Measurements from ENCODE around the gene AKAP13.

AKAP13 gene

GRCh38 chr15:85600001-85600400, 219.6 kb downstream of the AKAP13 start:
- DNase-seq (ENCODE audit: extremely low read depth, low read depth), result no peak
- no peak overlapping the region for H3K4me3 ChIP-seq (replicated peaks; ENCODE audit: low read depth, low read length)
- no peak for TF ChIP-seq CTCF (IDR thresholded peaks at IDR 0.05; ENCODE audit: low read depth, low read length, missing control alignments)

GRCh38 chr15:85603160-85603559, 222.8 kb downstream of the AKAP13 start:
- no peak overlapping the region for H3K4me3 ChIP-seq (replicated peaks; ENCODE audit: low read depth, low read length)
- DNase-seq (ENCODE audit: extremely low read depth, low read depth), result no peak
- TF ChIP-seq CTCF (IDR thresholded peaks at IDR 0.05; ENCODE audit: low read depth, low read length, missing control alignments), result no peak

DNA sequence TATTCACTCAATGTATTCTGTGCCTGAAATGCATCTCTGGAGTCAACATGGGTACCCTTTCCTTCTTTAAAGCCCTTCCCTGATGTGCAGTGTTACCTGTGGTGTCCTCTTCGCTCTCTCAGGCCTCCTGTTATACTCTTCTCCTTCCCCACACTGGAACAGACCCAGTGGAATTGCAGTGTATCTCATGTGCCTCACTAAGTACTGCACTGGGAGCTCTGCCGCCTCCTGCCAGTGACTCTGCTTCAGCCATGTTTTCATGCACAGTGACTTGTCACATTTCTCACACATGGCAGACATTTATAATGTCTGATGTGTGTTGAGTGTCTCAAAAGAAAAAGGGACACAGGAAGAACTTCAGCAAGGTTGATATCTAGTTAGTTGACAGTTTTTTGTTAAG, 223.3 kb downstream of the AKAP13 start:
- no peak for TF ChIP-seq CTCF (IDR thresholded peaks at IDR 0.05; ENCODE audit: low read depth, low read length, missing control alignments)
- DNase-seq (ENCODE audit: extremely low read depth, low read depth), result no peak

DNA sequence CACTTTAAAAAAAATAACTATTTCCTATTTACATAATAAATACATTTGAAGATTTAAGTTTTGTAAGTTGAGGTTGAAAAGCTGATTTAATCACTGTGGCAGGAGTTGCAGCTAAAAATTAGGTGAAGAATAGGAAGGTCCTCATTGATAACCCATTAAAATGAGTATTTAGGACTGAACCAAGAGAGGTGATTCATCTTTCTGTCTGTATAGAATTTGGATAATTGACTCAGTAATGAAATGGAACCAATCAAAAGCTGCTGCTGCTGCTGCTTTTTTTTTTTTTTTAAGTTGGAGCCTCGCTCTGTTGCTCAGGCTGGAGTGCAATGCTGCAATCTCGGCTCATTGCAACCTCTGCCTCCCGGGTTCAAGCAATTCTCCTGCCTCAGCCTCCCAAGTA, 223.8 kb downstream of the AKAP13 start:
- no peak for TF ChIP-seq CTCF (IDR thresholded peaks at IDR 0.05; ENCODE audit: low read depth, low read length, missing control alignments)
- H3K4me3 ChIP-seq (replicated peaks; ENCODE audit: low read depth, low read length), result no peak overlapping the region
- DNase-seq (ENCODE audit: extremely low read depth, low read depth), result no peak

More for the DNA sequence above, 223.3 kb downstream of the AKAP13 start:
- H3K4me3 ChIP-seq (replicated peaks; ENCODE audit: low read depth, low read length), result no peak overlapping the region

DNA sequence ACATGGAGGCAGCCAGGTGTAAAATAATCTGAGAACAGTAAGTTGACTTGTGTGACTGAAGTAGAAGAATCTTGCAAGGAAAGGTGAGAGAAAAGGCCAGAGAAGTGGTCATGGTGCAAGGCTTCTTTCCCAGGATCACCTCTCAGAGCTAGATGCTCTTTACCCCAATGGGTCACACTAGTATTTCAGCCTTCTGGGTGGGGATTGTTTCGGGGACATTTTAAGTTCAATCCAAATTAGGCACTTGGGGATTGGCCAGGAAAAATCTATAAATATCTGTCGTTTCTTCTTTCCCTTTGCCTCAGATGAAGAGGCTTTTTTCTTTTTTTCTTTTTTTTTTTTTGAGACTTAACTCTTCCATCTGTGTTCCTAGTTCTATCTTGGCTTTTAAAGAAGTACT, 226.3 kb downstream of the AKAP13 start:
- TF ChIP-seq CTCF (IDR thresholded peaks at IDR 0.05; ENCODE audit: low read depth, low read length, missing control alignments), result no peak
- H3K4me3 ChIP-seq (replicated peaks; ENCODE audit: low read depth, low read length), result no peak overlapping the region
- no peak for DNase-seq (ENCODE audit: extremely low read depth, low read depth)

GRCh38 chr15:85607141-85607806, 226.9 kb downstream of the AKAP13 start:
- no peak overlapping the region for H3K4me3 ChIP-seq (replicated peaks; ENCODE audit: low read depth, low read length)
- DNase-seq (ENCODE audit: extremely low read depth, low read depth), result no peak
- TF ChIP-seq CTCF (IDR thresholded peaks at IDR 0.05; ENCODE audit: low read depth, low read length, missing control alignments), result no peak

DNA sequence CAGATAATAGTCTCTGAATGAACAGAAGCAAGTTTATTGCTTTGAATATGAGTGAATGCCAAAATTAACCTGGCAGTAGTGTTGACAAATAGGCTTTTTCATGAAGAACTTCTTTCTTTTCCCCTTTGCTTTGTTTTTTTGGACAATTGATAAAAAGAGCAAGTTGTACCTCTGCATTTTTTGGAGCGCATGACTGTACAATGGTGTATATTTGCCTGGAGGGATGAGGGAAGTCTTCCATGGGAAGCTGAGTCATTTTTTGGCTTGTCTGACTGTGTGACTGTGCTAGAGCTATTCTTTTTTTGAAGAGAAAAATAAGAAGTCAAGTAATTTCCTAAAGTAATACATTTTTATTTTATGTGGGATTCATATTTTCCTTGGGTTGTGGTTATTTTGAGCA, 227.4 kb downstream of the AKAP13 start:
- no peak overlapping the region for H3K4me3 ChIP-seq (replicated peaks; ENCODE audit: low read depth, low read length)
- no peak for TF ChIP-seq CTCF (IDR thresholded peaks at IDR 0.05; ENCODE audit: low read depth, low read length, missing control alignments)

More for the DNA sequence above, 227.4 kb downstream of the AKAP13 start:
- DNase-seq (ENCODE audit: extremely low read depth, low read depth), result no peak
